CD8-positive, alpha-beta memory T cell (primary cell): ENCODE data around the gene CADM4. TPM values are rescaled to one million over a fixed set of nuclear protein-coding genes. Genes with fewer than 3 reads are reported as not detected.

Experiments used
- CTCF ChIA-PET: fragments of 350-600 bp; sonication (Branson Sonifier 250); formaldehyde crosslinking; loops from one replicate; lab custom pipeline; 2021; ENCODE audit warnings: antibody characterized with exemption; lab: Charles Lee
- POLR2A ChIA-PET: fragments of 350-600 bp; sonication (Branson Sonifier 250); formaldehyde crosslinking; loops from one replicate; lab custom pipeline; 2021; ENCODE audit warnings: antibody characterized with exemption; lab: Charles Lee
- DNase-seq, 5 donors: peaks; one replicate each; pipeline versions ENCODE4 v3.0.0 to v3.0.0-alpha.2; 2020 to 2022; ENCODE audit warnings: mixed read lengths in 1 of 5
- H3K27ac ChIP-seq: one replicate; pipeline ENCODE4 v1.7.0; 2013; ENCODE audit warnings: low read depth, mild to moderate bottlenecking, low read length, moderate library complexity
- H3K27me3 ChIP-seq: 2 replicates; pipeline ENCODE4 v1.7.0; 2013; ENCODE audit warnings: low read length, mild to moderate bottlenecking; ENCODE audit not compliant: insufficient read depth, poor library complexity, severe bottlenecking
- H3K36me3 ChIP-seq: 2 replicates; pipeline ENCODE4 v1.7.0; 2013; ENCODE audit warnings: mild to moderate bottlenecking, low read length, moderate library complexity; ENCODE audit not compliant: insufficient read depth
- H3K4me1 ChIP-seq: 2 replicates; pipeline ENCODE4 v1.7.0; 2013; ENCODE audit warnings: mild to moderate bottlenecking, low read length, moderate library complexity; ENCODE audit not compliant: insufficient read depth
- H3K4me3 ChIP-seq: 2 replicates; pipeline ENCODE4 v1.7.0; 2013; ENCODE audit warnings: mild to moderate bottlenecking, low read length
- H3K9me3 ChIP-seq: 2 replicates; pipeline ENCODE4 v1.7.0; 2013; ENCODE audit warnings: mild to moderate bottlenecking, low read length
- H3K27ac Mint-ChIP-seq, 8 donors: one replicate each; pipeline ENCODE4 v1.8.0; 2020 to 2021; ENCODE audit warnings: mixed read lengths in 8 of 8, mild to moderate bottlenecking in 6 of 8, inconsistent platforms in 3 of 8, moderate library complexity in 3 of 8
- H3K27me3 Mint-ChIP-seq, 2 donors: one replicate each; pipeline ENCODE4 v1.8.0; 2020 to 2021; ENCODE audit warnings: mixed read lengths in 2 of 2, mild to moderate bottlenecking in 1 of 2, moderate library complexity in 1 of 2
- H3K36me3 Mint-ChIP-seq, 3 donors: one replicate each; pipeline ENCODE4 v1.8.0; 2020 to 2021; ENCODE audit warnings: mixed read lengths in 3 of 3, inconsistent platforms in 1 of 3, mild to moderate bottlenecking in 1 of 3
- H3K4me1 Mint-ChIP-seq, 3 donors: one replicate each; pipeline ENCODE4 v1.8.0; 2020 to 2021; ENCODE audit warnings: mixed read lengths in 3 of 3, inconsistent platforms in 1 of 3, mild to moderate bottlenecking in 1 of 3
- H3K4me3 Mint-ChIP-seq, 7 donors: one replicate each; pipeline ENCODE4 v1.8.0; 2020 to 2021; ENCODE audit warnings: mixed read lengths in 7 of 7, mild to moderate bottlenecking in 6 of 7, moderate library complexity in 4 of 7, inconsistent platforms in 2 of 7
- H3K9me3 Mint-ChIP-seq, 5 donors: one replicate each; pipeline ENCODE4 v1.8.0; 2020 to 2022; ENCODE audit warnings: mixed read lengths in 5 of 5, mild to moderate bottlenecking in 3 of 5, moderate library complexity in 2 of 5, inconsistent platforms in 1 of 5
- polyA plus RNA-seq: library from polyadenylated mRNA; unstranded; fragments of 300-500 nt; fragmentation: Illumina TruSeq; gene quantifications from one replicate; pipeline ENCODE4 v1.2.3, GENCODE V29; 2021
- total RNA-seq, 2 experiments: library from RNA; stranded (reverse); gene quantifications; one replicate each; pipeline ENCODE4 v1.2.3, GENCODE V29; 2021

CADM4 gene
- total and polyA plus RNA-seq, 3 experiments from 2014 or later: 0.24 to 0.57 TPM; not detected in 1

DNA sequence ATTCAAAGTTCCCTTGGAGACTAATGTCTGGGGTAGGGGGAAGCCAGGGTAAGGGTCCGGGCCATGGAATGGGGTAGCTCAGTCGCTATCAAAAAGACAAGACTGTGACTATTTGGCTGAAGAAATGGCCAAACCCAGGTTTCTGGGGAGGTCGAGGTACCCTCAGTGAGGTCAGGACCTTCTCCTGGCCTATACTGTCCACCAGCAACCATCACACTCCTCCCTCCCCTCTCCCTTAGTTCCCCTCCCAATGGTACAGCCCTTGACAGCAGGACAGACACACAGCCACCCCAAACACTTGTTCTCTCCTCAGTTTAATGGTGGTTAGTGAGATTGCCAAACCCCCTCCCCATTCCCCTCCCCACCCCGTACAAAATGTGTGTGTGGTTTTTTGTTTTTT lies 17.6 kb downstream of the CADM4 start:
- POLR2A ChIA-PET: no interaction called here
- peak overlapping the region in 2 of 8 donors; percentile 38 to 90 for H3K27ac Mint-ChIP-seq

GRCh38 chr19:43620061-43621001 lies 19.3 kb downstream of the CADM4 start:
- H3K27me3 Mint-ChIP-seq: no peaks in the 10 kb centered on the region
- peak in 3 of 5 donors; percentile 76 to 90 (median 83) for DNase-seq
- Histone ChIP-seq H3K9me3 (no peaks in the 10 kb centered on the region), H3K4me3 (peak overlapping the region; percentile 66), H3K27me3 (no peaks in the 10 kb centered on the region), H3K27ac (peak overlapping the region; percentile 91), H3K4me1 (peaks cover 31% of the 10 kb centered on the region), H3K36me3 (no peaks in the 10 kb centered on the region)
- peaks cover 33 to 57% (median 37%) of the 10 kb centered on the region in 3 donors for H3K4me1 Mint-ChIP-seq
- peak overlapping the region; percentile 96 to 99 (median 98) for H3K4me3 Mint-ChIP-seq
- CTCF ChIA-PET: interaction anchor here (0.6 kb wide), 1 partner anchor 63 kb away, joined by 3 read pairs; no protein-coding TSS in a partner anchor
- peaks cover 0 to 11% (median 0%) of the 10 kb centered on the region in 3 donors for H3K36me3 Mint-ChIP-seq
- POLR2A ChIA-PET: interaction anchor here (0.6 to 0.7 kb wide), 5 partner anchors 21 to 181 kb away, joined by 3 to 4 read pairs (median 3); no protein-coding TSS in a partner anchor
- no peaks in the 10 kb centered on the region for H3K9me3 Mint-ChIP-seq
- peak overlapping the region; percentile 89 to 99 (median 98) for H3K27ac Mint-ChIP-seq

More for the DNA sequence above, 17.6 kb downstream of the CADM4 start:
- H3K36me3 Mint-ChIP-seq: peaks cover 0 to 11% (median 0%) of the 10 kb centered on the region in 3 donors
- Histone ChIP-seq H3K4me1 (peaks cover 28% of the 10 kb centered on the region), H3K4me3 (no peak overlapping the region), H3K36me3 (no peaks in the 10 kb centered on the region), H3K27me3 (no peaks in the 10 kb centered on the region), H3K9me3 (no peaks in the 10 kb centered on the region), H3K27ac (no peak overlapping the region)
- H3K4me1 Mint-ChIP-seq: peaks cover 31 to 47% (median 31%) of the 10 kb centered on the region in 3 donors
- H3K9me3 Mint-ChIP-seq: no peaks in the 10 kb centered on the region
- no peak for DNase-seq
- peaks cover 6 to 7% of the 10 kb centered on the region in 2 donors for H3K27me3 Mint-ChIP-seq
- H3K4me3 Mint-ChIP-seq: no peak overlapping the region
- CTCF ChIA-PET: no interaction called here

- H3K27me3 ChIP-seq: no peaks in the 10 kb centered on the region
- no peaks in the 10 kb centered on the region for H3K36me3 ChIP-seq
- H3K4me3 Mint-ChIP-seq: peak within 1 kb of the TSS; percentile 96 to 99 (median 98)
- no peaks in the 10 kb centered on the region for H3K27me3 Mint-ChIP-seq
- peaks cover 0 to 12% (median 0%) of the 10 kb centered on the region in 3 donors for H3K36me3 Mint-ChIP-seq
- CTCF ChIA-PET: no interaction called here
- peaks cover 24% of the 10 kb centered on the region for H3K4me1 ChIP-seq
- H3K27ac Mint-ChIP-seq: peak within 1 kb of the TSS; percentile 89 to 99 (median 98)
- peak; percentile 82 to 92 (median 86) for DNase-seq
- H3K27ac ChIP-seq: peak within 1 kb of the TSS; percentile 91
- peak within 1 kb of the TSS; percentile 66 for H3K4me3 ChIP-seq
- peaks cover 27 to 54% (median 30%) of the 10 kb centered on the region in 3 donors for H3K4me1 Mint-ChIP-seq
- POLR2A ChIA-PET: interaction anchor here (0.6 kb wide), 1 partner anchor 22 kb away, joined by 4 read pairs; no protein-coding TSS in a partner anchor
- no peaks in the 10 kb centered on the region for H3K9me3 Mint-ChIP-seq
- H3K9me3 ChIP-seq: no peaks in the 10 kb centered on the region
These were observed 20.2 kb downstream of the CADM4 start, which contains the start of gene ZNF428 for GRCh38 chr19:43619262-43620060. Gene ZNF428 (minus strand): TSS chr19:43619629. CDS start chr19:43614304, 5,325 bp downstream.

DNA sequence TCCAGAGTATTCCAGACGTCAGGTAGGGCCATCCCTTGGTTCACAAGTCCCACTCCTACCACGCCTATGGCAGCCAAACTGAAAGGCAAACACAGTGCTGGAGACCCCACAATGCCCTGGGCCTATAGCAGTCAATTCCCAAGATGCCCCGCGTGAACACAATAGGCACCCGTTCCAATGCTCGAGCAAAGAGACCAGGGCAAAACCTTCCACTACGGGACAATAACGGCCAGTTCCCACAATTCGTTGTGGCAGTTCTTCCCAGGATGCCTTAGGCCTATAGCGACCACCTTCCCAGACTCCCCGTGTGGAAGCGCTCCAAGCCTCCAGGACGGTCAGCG lies 20.8 kb downstream of the CADM4 start:
- Histone ChIP-seq H3K27ac (peak overlapping the region; percentile 91), H3K36me3 (no peaks in the 10 kb centered on the region), H3K4me3 (peak overlapping the region; percentile 66), H3K9me3 (no peaks in the 10 kb centered on the region), H3K27me3 (no peaks in the 10 kb centered on the region), H3K4me1 (peaks cover 22% of the 10 kb centered on the region)
- Mint-ChIP-seq H3K9me3 (no peaks in the 10 kb centered on the region), H3K36me3 (peaks cover 0 to 17% (median 0%) of the 10 kb centered on the region in 3 donors), H3K4me1 (peaks cover 29 to 54% (median 29%) of the 10 kb centered on the region in 3 donors), H3K4me3 (peak overlapping the region; percentile 96 to 99 (median 98)), H3K27me3 (no peaks in the 10 kb centered on the region), H3K27ac (peak overlapping the region; percentile 89 to 99 (median 98))
- no peak for DNase-seq
- POLR2A ChIA-PET: interaction anchor here (1.0 to 1.4 kb wide), 2 partner anchors 23 to 115 kb away, joined by 3 to 4 read pairs; partner anchors contain the start of genes IRGQ and ZNF576
- CTCF ChIA-PET: interaction anchor here (0.8 to 1.6 kb wide), 3 partner anchors 24 to 64 kb away, joined by 3 to 6 read pairs (median 5); no protein-coding TSS in a partner anchor

DNA sequence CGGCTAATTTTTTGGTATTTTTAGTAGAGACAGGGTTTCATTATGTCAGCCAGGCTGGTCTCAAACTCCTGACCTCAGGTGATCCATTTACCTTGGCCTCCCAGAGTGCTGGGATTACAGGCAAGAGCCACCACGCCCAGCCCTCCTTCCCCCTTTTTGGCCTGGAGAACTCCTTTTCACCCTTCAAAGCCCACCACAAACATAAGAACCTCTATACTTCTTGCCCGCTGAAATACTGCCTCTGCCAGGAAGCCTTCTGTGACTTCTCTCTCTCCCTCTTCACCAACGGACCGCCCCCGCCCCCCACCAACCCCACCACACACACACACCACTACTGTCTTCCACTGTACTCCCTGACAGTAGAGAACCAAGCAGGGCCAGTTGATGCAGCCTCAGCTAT lies 22.7 kb downstream of the CADM4 start:
- peaks cover 1% of the 10 kb centered on the region for H3K36me3 ChIP-seq
- H3K4me1 ChIP-seq: peaks cover 22% of the 10 kb centered on the region
- H3K27me3 ChIP-seq: no peaks in the 10 kb centered on the region
- H3K27me3 Mint-ChIP-seq: no peaks in the 10 kb centered on the region
- peaks cover 41 to 68% (median 43%) of the 10 kb centered on the region in 3 donors for H3K4me1 Mint-ChIP-seq
- H3K9me3 ChIP-seq: no peaks in the 10 kb centered on the region
- peaks cover 0 to 35% (median 8%) of the 10 kb centered on the region in 3 donors for H3K36me3 Mint-ChIP-seq
- POLR2A ChIA-PET: interaction anchor here (0.6 kb wide), 1 partner anchor 190 kb away, joined by 3 read pairs; no protein-coding TSS in a partner anchor
- H3K4me3 Mint-ChIP-seq: peak overlapping the region in 3 of 7 donors; percentile 16 to 61 (median 52)
- no peaks in the 10 kb centered on the region for H3K9me3 Mint-ChIP-seq
- no peak overlapping the region for H3K4me3 ChIP-seq
- no peak overlapping the region for H3K27ac ChIP-seq
- CTCF ChIA-PET: interaction anchor here (1.6 kb wide), 1 partner anchor 98 kb away, joined by 3 read pairs; no protein-coding TSS in a partner anchor
- DNase-seq: no peak
- peak overlapping the region in 6 of 8 donors; percentile 12 to 90 (median 43) for H3K27ac Mint-ChIP-seq

- H3K9me3 ChIP-seq: no peaks in the 10 kb centered on the region
- Mint-ChIP-seq H3K27me3 (no peaks in the 10 kb centered on the region), H3K9me3 (no peaks in the 10 kb centered on the region), H3K4me3 (no peak overlapping the region), H3K27ac (peak overlapping the region in 4 of 8 donors; percentile 23 to 90 (median 30)), H3K36me3 (peaks cover 0 to 41% (median 11%) of the 10 kb centered on the region in 3 donors), H3K4me1 (peaks cover 38 to 67% (median 45%) of the 10 kb centered on the region in 3 donors)
- no peak overlapping the region for H3K4me3 ChIP-seq
- H3K27ac ChIP-seq: no peak overlapping the region
- peaks cover 5% of the 10 kb centered on the region for H3K36me3 ChIP-seq
- DNase-seq: no peak
- CTCF ChIA-PET: interaction anchor here (1.6 kb wide), 1 partner anchor 97 kb away, joined by 3 read pairs; no protein-coding TSS in a partner anchor
- no peaks in the 10 kb centered on the region for H3K27me3 ChIP-seq
- H3K4me1 ChIP-seq: peaks cover 22% of the 10 kb centered on the region
- POLR2A ChIA-PET: no interaction called here
These were observed 23.3 kb downstream of the CADM4 start for GRCh38 chr19:43616306-43616705.

DNA sequence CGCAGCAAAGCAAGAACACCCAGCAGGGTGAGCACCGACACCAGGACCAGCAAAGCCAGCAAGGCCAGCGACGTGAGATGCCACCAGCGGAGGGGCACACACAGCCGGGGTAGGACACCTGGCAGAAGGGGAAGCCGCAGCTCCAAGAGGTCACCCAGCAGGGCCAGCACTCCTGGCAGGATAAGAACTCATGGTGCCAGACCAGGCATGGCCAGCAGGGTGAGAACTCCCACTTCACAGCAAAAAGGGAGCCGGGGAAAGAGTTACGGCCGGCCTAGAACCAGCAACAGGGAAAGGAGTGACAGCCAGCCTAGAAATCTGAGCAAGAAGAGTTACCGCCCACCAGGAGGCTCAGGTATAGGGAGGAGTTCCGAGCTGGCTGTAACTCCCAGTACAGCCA lies 27.3 kb downstream of the CADM4 start:
- Histone ChIP-seq H3K27ac (no peak overlapping the region), H3K9me3 (no peaks in the 10 kb centered on the region), H3K4me1 (peaks cover 3% of the 10 kb centered on the region), H3K4me3 (no peak overlapping the region), H3K27me3 (no peaks in the 10 kb centered on the region), H3K36me3 (peaks cover 5% of the 10 kb centered on the region)
- Mint-ChIP-seq H3K27ac (peak overlapping the region in 1 of 8 donors; percentile 58), H3K9me3 (no peaks in the 10 kb centered on the region), H3K36me3 (peaks cover 0 to 46% (median 14%) of the 10 kb centered on the region in 3 donors), H3K4me1 (peaks cover 30 to 47% (median 31%) of the 10 kb centered on the region in 3 donors), H3K4me3 (no peak overlapping the region), H3K27me3 (no peaks in the 10 kb centered on the region)
- ChIA-PET CTCF (no interaction called here), POLR2A (no interaction called here)
- DNase-seq: no peak
